ENCODE results near the gene UHRF1.

The UHRF1 gene

GRCh38 chr19:4906963-4907362 is 2.3 kb upstream of the UHRF1 start:
- no peak for TF ChIP-seq CTCF (IDR thresholded peaks at IDR 0.05; ENCODE audit: extremely low read depth, missing control alignments)
- no peak for DNase-seq (ENCODE audit: low spot score)

- TF ChIP-seq CTCF (IDR thresholded peaks at IDR 0.05; ENCODE audit: extremely low read depth, missing control alignments) = no peak
- no peak for DNase-seq (ENCODE audit: low spot score)
These were observed 941 bp upstream of the UHRF1 start for GRCh38 chr19:4908360-4908759.

- no peak for TF ChIP-seq CTCF (IDR thresholded peaks at IDR 0.05; ENCODE audit: extremely low read depth, missing control alignments)
- DNase-seq (ENCODE audit: low spot score) = no peak
These were observed 533 bp upstream of the UHRF1 start for GRCh38 chr19:4908781-4909155.

- TF ChIP-seq CTCF (IDR thresholded peaks at IDR 0.05; ENCODE audit: extremely low read depth, missing control alignments) = no peak
- peak; percentile 99 for DNase-seq (ENCODE audit: low spot score)
These were observed 744 bp downstream of the UHRF1 start for GRCh38 chr19:4909897-4910593.

GRCh38 chr19:4910594-4911281 is 1.4 kb downstream of the UHRF1 start:
- peak; percentile 54 for DNase-seq (ENCODE audit: low spot score)

GRCh38 chr19:4911314-4911713 is 2.0 kb downstream of the UHRF1 start:
- no peak for TF ChIP-seq CTCF (IDR thresholded peaks at IDR 0.05; ENCODE audit: extremely low read depth, missing control alignments)
- no peak for DNase-seq (ENCODE audit: low spot score)

More at GRCh38 chr19:4910594-4911281, 1.4 kb downstream of the UHRF1 start:
- TF ChIP-seq CTCF (IDR thresholded peaks at IDR 0.05; ENCODE audit: extremely low read depth, missing control alignments) = no peak
